T-helper 1 cell treated with Interleukin-12 subunit alpha and Interleukin-12 subunit beta and Interleukin-4 antibody, amounts not matched to agents 30 μg/mL and 1 μg/mL, for 36 hours (primary cell): ENCODE measurements around the gene C13orf46.
"Not testable (repeated sequence)": the region's sequence is repeated elsewhere in the genome, so short reads cannot be mapped to it uniquely, and the experiment has no call there.

Experiments used
- H3K27ac Mint-ChIP-seq: one replicate; pipeline ENCODE4 v1.8.0; 2021; ENCODE audit warnings: mild to moderate bottlenecking, mixed read lengths
- H3K27me3 Mint-ChIP-seq: one replicate; pipeline ENCODE4 v1.8.0; 2021; ENCODE audit warnings: low read depth, mixed read lengths
- H3K36me3 Mint-ChIP-seq: one replicate; pipeline ENCODE4 v1.8.0; 2021; ENCODE audit warnings: low read depth, mixed read lengths
- H3K4me1 Mint-ChIP-seq: one replicate; pipeline ENCODE4 v1.8.0; 2021; ENCODE audit warnings: low read depth, mixed read lengths
- H3K4me3 Mint-ChIP-seq: one replicate; pipeline ENCODE4 v1.8.0; 2021; ENCODE audit warnings: mild to moderate bottlenecking, moderate library complexity, mixed read lengths
- H3K9me3 Mint-ChIP-seq: one replicate; pipeline ENCODE4 v1.8.0; 2021; ENCODE audit warnings: mixed read lengths

C13orf46 gene

DNA sequence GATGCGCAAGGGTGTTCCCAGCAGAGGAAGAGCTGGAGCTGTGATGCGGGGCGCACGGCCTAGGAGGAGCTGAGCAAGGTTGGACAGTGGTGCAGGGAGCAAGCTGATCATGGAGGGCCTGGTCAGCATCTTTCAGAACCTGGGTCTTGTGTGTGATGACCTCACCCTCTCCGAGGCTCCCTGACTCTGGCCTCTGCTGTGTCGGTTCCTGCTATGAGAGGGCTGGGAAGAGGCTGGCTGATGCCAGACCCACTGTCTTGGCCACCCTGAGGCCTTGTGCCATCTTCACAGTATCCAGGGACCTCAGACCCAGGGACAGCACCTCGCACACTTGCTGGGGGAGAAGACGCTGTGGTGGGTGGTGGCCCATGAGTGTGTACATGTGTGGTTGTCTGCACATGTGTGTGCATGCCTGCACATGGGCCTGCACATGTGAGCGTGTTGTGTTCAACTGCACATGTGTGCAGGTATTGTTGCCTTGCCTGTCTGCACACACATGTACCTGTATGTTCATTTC is 16.5 kb upstream of the C13orf46 start:
- Mint-ChIP-seq H3K27me3 (no peaks in the 10 kb centered on the region), H3K4me1 (peaks cover 6% of the 10 kb centered on the region), H3K4me3 (no peak overlapping the region), H3K27ac (no peak overlapping the region), H3K9me3 (peaks cover 3% of the 10 kb centered on the region), H3K36me3 (peaks cover 50% of the 10 kb centered on the region)

- no peaks in the 10 kb centered on the region for H3K27me3 Mint-ChIP-seq
- H3K4me1 Mint-ChIP-seq, result peaks cover 6% of the 10 kb centered on the region
- H3K4me3 Mint-ChIP-seq, result no peak overlapping the region
- H3K27ac Mint-ChIP-seq, result peak overlapping the region; percentile 33
- peaks cover 49% of the 10 kb centered on the region for H3K36me3 Mint-ChIP-seq
- peaks cover 3% of the 10 kb centered on the region for H3K9me3 Mint-ChIP-seq
Measured at GRCh38 chr13:113989585-113990300, 15.9 kb upstream of the C13orf46 start.

- peak overlapping the region; percentile 36 for H3K27ac Mint-ChIP-seq
- H3K4me1 Mint-ChIP-seq, H3K4me3 Mint-ChIP-seq, H3K9me3 Mint-ChIP-seq, H3K27me3 Mint-ChIP-seq: not testable (repeated sequence)
- peaks cover 46% of the 10 kb centered on the region for H3K36me3 Mint-ChIP-seq
Measured at GRCh38 chr13:113988859-113989258, 15.0 kb upstream of the C13orf46 start.

GRCh38 chr13:113982296-113982661 is 8.4 kb upstream of the C13orf46 start:
- H3K4me3 Mint-ChIP-seq, result no peak overlapping the region
- no peak overlapping the region for H3K27ac Mint-ChIP-seq
- H3K9me3 Mint-ChIP-seq, result no peaks in the 10 kb centered on the region
- H3K27me3 Mint-ChIP-seq, result no peaks in the 10 kb centered on the region
- H3K4me1 Mint-ChIP-seq, result peaks cover 2% of the 10 kb centered on the region
- peaks cover 37% of the 10 kb centered on the region for H3K36me3 Mint-ChIP-seq

DNA sequence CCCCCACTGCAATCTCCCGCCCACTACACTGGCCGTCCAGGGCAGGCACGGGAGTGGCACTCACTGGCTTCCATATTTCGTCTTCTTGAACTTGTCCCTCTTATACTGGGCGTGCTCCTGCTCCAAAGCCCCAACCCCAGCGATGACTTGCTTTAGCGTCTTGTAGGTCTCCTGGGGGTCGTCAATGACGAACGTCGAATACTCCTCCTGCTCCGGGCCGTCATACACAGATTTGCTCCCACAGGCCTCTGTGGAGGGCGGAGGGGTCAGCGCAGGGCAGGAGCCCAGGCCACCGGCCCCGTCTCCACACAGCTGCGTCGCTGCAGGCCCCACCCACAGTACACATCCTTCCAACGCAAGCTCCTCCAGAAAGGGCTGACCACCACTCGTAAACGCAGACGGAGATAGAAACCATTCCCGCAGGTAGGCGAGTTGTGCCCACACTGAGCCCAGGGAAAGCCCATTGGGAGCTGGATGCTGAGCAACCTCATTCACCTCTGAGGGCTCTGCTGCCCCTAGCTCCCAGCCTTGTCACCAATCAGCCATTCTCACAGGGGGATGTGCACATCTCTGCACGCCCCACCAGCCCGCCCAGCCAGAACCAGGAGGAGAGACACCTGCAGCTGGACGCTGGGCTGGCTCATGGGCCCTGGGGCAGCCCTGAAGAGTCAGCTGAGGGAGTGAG is 7.9 kb upstream of the C13orf46 start:
- Mint-ChIP-seq H3K9me3 (no peaks in the 10 kb centered on the region), H3K4me3 (no peak overlapping the region), H3K27me3 (no peaks in the 10 kb centered on the region), H3K4me1 (peaks cover 2% of the 10 kb centered on the region), H3K27ac (no peak overlapping the region), H3K36me3 (peaks cover 39% of the 10 kb centered on the region)

DNA sequence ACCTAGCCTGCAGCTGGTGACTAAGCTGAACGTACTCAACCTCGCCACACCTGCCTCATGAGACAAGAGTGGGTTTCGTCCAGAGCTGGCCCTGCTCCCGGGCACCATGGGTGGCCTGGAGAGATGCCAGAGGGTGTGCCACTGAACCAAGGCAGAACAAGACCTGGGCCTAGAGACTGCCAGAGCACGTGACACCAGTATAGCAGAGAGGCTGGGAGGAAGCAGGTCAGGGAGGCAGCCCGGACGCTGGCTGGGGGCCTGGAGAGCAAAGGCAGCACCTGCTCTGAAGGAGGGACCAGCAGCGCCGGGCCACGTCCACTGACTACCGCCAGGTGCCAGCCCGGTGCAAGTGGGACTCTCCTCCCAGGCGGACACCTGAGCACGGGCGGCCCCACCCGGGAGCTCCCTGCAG is 7.3 kb upstream of the C13orf46 start:
- Mint-ChIP-seq H3K36me3 (peaks cover 39% of the 10 kb centered on the region), H3K27me3 (no peaks in the 10 kb centered on the region), H3K4me3 (no peak overlapping the region), H3K4me1 (peaks cover 2% of the 10 kb centered on the region), H3K27ac (no peak overlapping the region), H3K9me3 (no peaks in the 10 kb centered on the region)

GRCh38 chr13:113980489-113981064 is 6.7 kb upstream of the C13orf46 start:
- H3K4me3 Mint-ChIP-seq, result no peak overlapping the region
- H3K4me1 Mint-ChIP-seq, result peaks cover 2% of the 10 kb centered on the region
- no peak overlapping the region for H3K27ac Mint-ChIP-seq
- no peaks in the 10 kb centered on the region for H3K27me3 Mint-ChIP-seq
- H3K36me3 Mint-ChIP-seq, result peaks cover 39% of the 10 kb centered on the region
- no peaks in the 10 kb centered on the region for H3K9me3 Mint-ChIP-seq

DNA sequence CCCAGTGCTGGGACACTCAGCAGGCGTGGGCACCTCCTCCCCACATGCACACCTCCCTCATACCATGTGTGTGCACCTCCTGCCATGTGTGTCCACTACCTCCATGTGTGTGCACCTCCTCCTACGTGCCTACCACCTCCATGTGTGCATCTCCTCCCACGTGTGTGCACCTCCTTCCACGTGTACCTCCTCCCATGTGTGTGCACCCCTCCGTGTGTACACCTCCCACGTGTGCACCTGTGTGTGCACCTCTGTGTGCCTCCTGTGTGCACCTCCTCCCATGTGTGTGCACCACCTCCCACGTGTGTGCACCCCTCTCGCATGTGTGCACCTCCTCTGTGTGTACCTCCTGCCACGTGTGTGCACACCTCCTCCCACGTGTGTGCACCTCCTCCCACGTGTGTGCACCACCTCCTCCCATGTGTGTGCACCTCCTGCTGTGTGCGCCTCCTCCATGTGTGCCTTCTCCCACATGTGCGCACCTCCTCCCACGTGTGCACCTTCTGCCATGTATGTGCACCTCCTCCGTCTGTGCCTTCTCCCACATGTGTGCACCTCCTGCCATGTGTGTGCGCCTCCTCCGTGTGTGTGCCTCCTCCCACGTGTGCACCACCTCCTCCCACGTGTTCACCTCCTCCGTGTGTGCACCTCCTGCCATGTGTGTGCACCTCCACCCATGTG is 6.1 kb upstream of the C13orf46 start:
- peaks cover 39% of the 10 kb centered on the region for H3K36me3 Mint-ChIP-seq
- no peak overlapping the region for H3K27ac Mint-ChIP-seq
- H3K4me1 Mint-ChIP-seq, result peaks cover 2% of the 10 kb centered on the region
- no peak overlapping the region for H3K4me3 Mint-ChIP-seq
- H3K27me3 Mint-ChIP-seq, result no peaks in the 10 kb centered on the region
- H3K9me3 Mint-ChIP-seq, result no peaks in the 10 kb centered on the region

DNA sequence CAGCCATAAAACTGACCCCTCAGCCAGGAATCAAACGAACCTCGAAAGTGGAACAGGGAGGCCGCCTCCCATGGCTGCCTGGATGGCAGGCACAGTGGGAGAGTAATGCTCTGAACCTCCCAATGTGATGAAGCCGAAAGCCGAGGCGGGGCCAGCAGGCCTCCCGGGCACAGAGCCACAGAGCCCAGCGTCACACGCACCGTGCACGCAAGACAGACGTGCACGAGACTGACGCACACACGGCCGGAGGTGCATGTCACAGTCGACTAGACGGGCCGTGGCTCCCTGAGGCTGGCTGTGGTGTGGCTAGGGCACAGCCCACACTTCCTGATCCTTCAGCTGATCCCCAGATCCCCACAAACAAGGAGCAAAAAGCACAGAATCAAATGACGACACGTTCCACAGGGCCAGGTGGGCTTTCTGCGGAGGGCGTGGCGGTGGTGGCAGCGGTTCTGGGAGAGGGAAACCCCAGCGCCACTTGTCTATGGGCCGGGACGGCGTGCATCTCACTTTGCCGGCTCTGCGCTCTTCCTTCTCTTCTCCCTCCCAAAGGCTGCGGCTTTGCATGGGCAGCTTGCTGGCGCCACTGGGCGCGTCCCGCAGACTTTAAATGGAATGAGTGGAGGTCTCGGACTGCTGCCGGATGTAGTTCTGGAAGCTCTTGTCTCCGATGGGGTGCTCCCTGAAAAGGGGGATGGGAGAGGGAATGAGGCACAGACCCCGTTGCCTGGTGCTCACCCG is 5.0 kb upstream of the C13orf46 start:
- Mint-ChIP-seq H3K4me1 (peaks cover 2% of the 10 kb centered on the region), H3K9me3 (no peaks in the 10 kb centered on the region), H3K36me3 (peaks cover 34% of the 10 kb centered on the region), H3K27ac (no peak overlapping the region), H3K4me3 (no peak overlapping the region), H3K27me3 (no peaks in the 10 kb centered on the region)

- H3K9me3 Mint-ChIP-seq, result no peaks in the 10 kb centered on the region
- peaks cover 2% of the 10 kb centered on the region for H3K4me1 Mint-ChIP-seq
- H3K4me3 Mint-ChIP-seq, result no peak overlapping the region
- no peak overlapping the region for H3K27ac Mint-ChIP-seq
- H3K27me3 Mint-ChIP-seq, result no peaks in the 10 kb centered on the region
- H3K36me3 Mint-ChIP-seq, result peaks cover 39% of the 10 kb centered on the region
Measured at GRCh38 chr13:113977976-113978375, 4.1 kb upstream of the C13orf46 start.

DNA sequence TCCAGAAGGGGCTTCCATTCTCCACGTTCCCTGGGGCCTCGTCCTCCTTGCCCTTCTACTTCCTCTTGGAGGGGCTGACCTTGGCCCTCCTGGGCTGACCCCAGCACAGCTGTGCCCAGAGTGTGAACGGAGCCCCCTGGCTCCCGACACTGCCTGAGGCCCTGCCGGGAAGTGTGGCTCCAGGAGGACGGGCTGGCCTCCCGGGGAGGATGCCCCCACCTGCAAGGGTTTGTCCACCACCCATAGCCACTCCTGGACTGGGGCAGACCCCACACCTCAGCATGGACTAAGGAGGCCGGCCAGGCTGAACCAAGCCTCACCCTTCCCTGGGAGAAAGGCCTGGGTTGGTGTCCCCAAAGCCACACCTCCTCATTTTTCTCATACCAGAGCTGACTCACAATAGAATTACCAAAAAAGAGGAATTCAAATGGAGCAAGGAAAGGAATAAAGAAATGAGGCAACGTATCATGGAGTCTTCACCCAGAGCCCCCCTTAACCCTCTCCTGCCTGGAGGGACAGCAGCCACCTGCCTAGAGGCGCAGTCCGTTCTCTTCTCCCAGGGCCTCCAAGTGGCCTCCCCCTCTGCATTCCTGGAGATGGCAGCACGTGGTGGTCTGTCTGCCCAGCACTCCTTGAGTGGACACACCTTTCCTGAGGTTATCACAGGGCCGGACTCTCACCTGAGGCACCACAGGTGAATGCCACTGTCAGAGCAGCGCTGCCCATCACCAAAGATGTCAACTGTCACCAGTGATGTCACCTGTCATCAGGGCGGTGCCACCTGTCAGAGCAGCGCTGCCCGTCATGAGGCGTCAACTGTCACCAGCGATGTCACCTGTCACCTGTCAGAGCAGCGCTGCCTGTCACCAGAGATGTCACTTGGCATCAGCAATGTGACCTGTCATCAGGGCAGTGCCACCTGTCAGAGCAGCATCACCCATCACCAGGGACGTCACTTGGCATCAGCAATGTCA is 3.1 kb upstream of the C13orf46 start:
- no peak overlapping the region for H3K27ac Mint-ChIP-seq
- no peak overlapping the region for H3K4me3 Mint-ChIP-seq

DNA sequence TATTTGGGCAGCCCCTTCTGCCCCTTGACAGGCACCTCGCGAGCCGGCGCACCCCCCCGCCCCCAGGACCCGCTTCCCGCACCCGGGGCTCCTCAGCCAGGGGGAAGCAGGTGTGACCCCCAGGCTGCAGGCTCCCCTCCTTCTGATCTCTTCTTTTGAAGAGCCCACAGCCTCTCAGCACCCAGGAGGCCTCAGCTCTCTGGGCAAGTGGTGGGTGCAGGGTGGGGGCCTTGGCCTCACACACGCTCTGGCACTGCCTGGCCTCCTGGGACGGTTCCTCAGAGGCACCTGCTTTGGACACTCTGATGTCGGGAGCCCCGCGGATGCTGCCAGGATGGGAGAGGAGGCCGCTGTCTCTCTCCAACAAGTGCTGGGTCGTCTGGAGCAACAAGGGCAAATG is 1.5 kb upstream of the C13orf46 start:
- Mint-ChIP-seq H3K27ac (no peak overlapping the region), H3K4me3 (no peak overlapping the region)

More for the DNA sequence above, 3.1 kb upstream of the C13orf46 start:
- no peaks in the 10 kb centered on the region for H3K27me3 Mint-ChIP-seq
- H3K36me3 Mint-ChIP-seq, result peaks cover 35% of the 10 kb centered on the region
- H3K9me3 Mint-ChIP-seq, result no peaks in the 10 kb centered on the region
- H3K4me1 Mint-ChIP-seq, result peaks cover 2% of the 10 kb centered on the region

More for the DNA sequence above, 1.5 kb upstream of the C13orf46 start:
- Mint-ChIP-seq H3K27me3 (no peaks in the 10 kb centered on the region), H3K9me3 (no peaks in the 10 kb centered on the region), H3K4me1 (peaks cover 2% of the 10 kb centered on the region), H3K36me3 (peaks cover 24% of the 10 kb centered on the region)
